CD14-positive monocyte (primary cell): ENCODE data around the gene NOP53. TPM values are rescaled to one million over a fixed set of nuclear protein-coding genes. Genes with fewer than 3 reads are reported as not detected.

ENCODE experiments used
- DNase-seq, 3 donors: peaks; one replicate each; pipeline ENCODE4 v3.0.0-alpha.2; 2011 to 2022
- H2AFZ ChIP-seq: 2 replicates; pipeline ENCODE4 v1.6.0; 2012; ENCODE audit warnings: mild to moderate bottlenecking, low read depth, low read length, inconsistent platforms; ENCODE audit not compliant: insufficient read depth, poor library complexity, severe bottlenecking
- H3K27ac ChIP-seq, 2 donors: 1 replicate in 1 of 2; 2 replicates in 1 of 2; pipeline ENCODE4 v1.5.1; 2012 to 2013; ENCODE audit warnings: low read length in 2 of 2, control low read depth in 1 of 2, inconsistent platforms in 1 of 2, low read depth in 1 of 2, mild to moderate bottlenecking in 1 of 2
- H3K27me3 ChIP-seq, 2 donors: one replicate each; pipeline versions ENCODE4 v1.6.0 to v1.6.1; 2011 to 2013; ENCODE audit warnings: low read length in 2 of 2; ENCODE audit not compliant: control insufficient read depth in 2 of 2, insufficient read depth in 2 of 2
- H3K36me3 ChIP-seq, 2 donors: replicated peaks in 1 of 2; 1 replicate in 1 of 2; 2 replicates in 1 of 2; pipeline versions ENCODE4 v1.5.1 to v1.6.1; 2012 to 2013; ENCODE audit warnings: low read length in 2 of 2, control low read depth in 1 of 2, inconsistent platforms in 1 of 2, mild to moderate bottlenecking in 1 of 2; ENCODE audit not compliant: insufficient read depth in 2 of 2, control insufficient read depth in 1 of 2
- H3K4me1 ChIP-seq, 2 donors: 1 replicate in 1 of 2; 2 replicates in 1 of 2; pipeline versions ENCODE4 v1.5.1 to v1.6.1; 2012 to 2013; ENCODE audit warnings: low read length in 2 of 2, control low read depth in 1 of 2, inconsistent platforms in 1 of 2, mild to moderate bottlenecking in 1 of 2, moderate library complexity in 1 of 2; ENCODE audit not compliant: insufficient read depth in 2 of 2, control insufficient read depth in 1 of 2
- H3K4me2 ChIP-seq: replicated peaks from 2 replicates; pipeline ENCODE3; 2012; ENCODE audit warnings: low read length, moderate library complexity, mild to moderate bottlenecking; ENCODE audit not compliant: poor library complexity, severe bottlenecking; ENCODE audit errors: extremely low read depth
- H3K4me3 ChIP-seq, 3 experiments: fragments of 200-600 bp in 1 of 3; sonication (generic) in 1 of 3; replicated peaks in 1 of 3; 1 replicate in 2 of 3; 2 replicates in 1 of 3; pipeline ENCODE4 v1.5.1; 2011 to 2013; ENCODE audit warnings: low read length in 3 of 3, mild to moderate bottlenecking in 3 of 3, control low read depth in 2 of 3, low read depth in 2 of 3, inconsistent platforms in 1 of 3, moderate library complexity in 1 of 3
- H3K79me2 ChIP-seq: 2 replicates; pipeline ENCODE4 v1.6.0; 2012; ENCODE audit warnings: mild to moderate bottlenecking, control low read depth, inconsistent platforms, low read length, moderate library complexity; ENCODE audit not compliant: insufficient read depth
- H3K9ac ChIP-seq: 2 replicates; pipeline ENCODE4 v1.6.0; 2017; ENCODE audit warnings: low read length, mild to moderate bottlenecking; ENCODE audit not compliant: insufficient read depth, poor library complexity, severe bottlenecking
- H3K9me3 ChIP-seq, 2 donors: replicated peaks in 1 of 2; 1 replicate in 1 of 2; 2 replicates in 1 of 2; pipeline versions ENCODE4 v1.5.1 to v1.6.1; 2012 to 2013; ENCODE audit warnings: low read length in 2 of 2, control low read depth in 1 of 2; ENCODE audit not compliant: control insufficient read depth in 1 of 2, insufficient read depth in 1 of 2
- H4K20me1 ChIP-seq: 2 replicates; pipeline ENCODE4 v1.6.0; 2012; ENCODE audit warnings: mild to moderate bottlenecking, low read length, control low read depth, moderate library complexity; ENCODE audit not compliant: insufficient read depth
- H3K27ac Mint-ChIP-seq, 7 donors: one replicate each; pipeline ENCODE4 v1.8.0; 2020; ENCODE audit warnings: mild to moderate bottlenecking in 7 of 7, mixed read lengths in 7 of 7, moderate library complexity in 6 of 7, inconsistent platforms in 2 of 7
- H3K27me3 Mint-ChIP-seq, 3 donors: one replicate each; pipeline ENCODE4 v1.8.0; 2021 to 2022; ENCODE audit warnings: low read depth in 3 of 3, mild to moderate bottlenecking in 3 of 3, mixed read lengths in 3 of 3, moderate library complexity in 3 of 3, inconsistent platforms in 1 of 3
- H3K36me3 Mint-ChIP-seq, 2 donors: one replicate each; pipeline ENCODE4 v1.8.0; 2020; ENCODE audit warnings: mixed read lengths in 2 of 2, inconsistent platforms in 1 of 2, mild to moderate bottlenecking in 1 of 2
- H3K4me1 Mint-ChIP-seq: one replicate; pipeline ENCODE4 v1.8.0; 2020; ENCODE audit warnings: mild to moderate bottlenecking, mixed read lengths
- H3K4me3 Mint-ChIP-seq, 2 donors: one replicate each; pipeline ENCODE4 v1.8.0; 2020; ENCODE audit warnings: mild to moderate bottlenecking in 2 of 2, mixed read lengths in 2 of 2, moderate library complexity in 1 of 2
- H3K9me3 Mint-ChIP-seq, 7 donors: one replicate each; pipeline ENCODE4 v1.8.0; 2020 to 2022; ENCODE audit warnings: mixed read lengths in 7 of 7, mild to moderate bottlenecking in 6 of 7, moderate library complexity in 6 of 7, inconsistent platforms in 2 of 7
- WGBS: methylation state at CpG from one replicate; pipeline ENCODE4 v1.1.5; 2013; ENCODE audit warnings: missing lambda C conversion rate; ENCODE audit not compliant: insufficient coverage; 5-methylcytosine and 5-hydroxymethylcytosine counted together
- intact Hi-C, 2 donors: fragments of 100-400 bp; cut with micrococcal nuclease; formaldehyde crosslinking; loops; one replicate each; pipeline versions ENCODE4 v1.15.0 to v1.15.1; 2023
- polyA plus RNA-seq, 3 donors: library from polyadenylated mRNA; depleted of rRNA in 1 of 3; unstranded in 2 of 3; stranded (reverse) in 1 of 3; fragments of 300-500 nt in 2 of 3; fragments of >200 nt in 1 of 3; fragmentation: Illumina TruSeq in 2 of 3; gene quantifications; 1 replicate in 2 of 3; 2 replicates in 1 of 3; pipeline ENCODE4 v1.2.3, GENCODE V29; 2012 to 2021
- TF ChIP-seq, protein P1 (sequence below): fragments of 200-600 bp; IDR thresholded peaks from one replicate; pipeline ENCODE4 v1.8.0; 2022; ENCODE audit warnings: antibody characterized with exemption, mild to moderate bottlenecking

The NOP53 gene
- polyA plus RNA-seq, 3 donors: 47.5 to 193 (median 70.4) TPM

DNA sequence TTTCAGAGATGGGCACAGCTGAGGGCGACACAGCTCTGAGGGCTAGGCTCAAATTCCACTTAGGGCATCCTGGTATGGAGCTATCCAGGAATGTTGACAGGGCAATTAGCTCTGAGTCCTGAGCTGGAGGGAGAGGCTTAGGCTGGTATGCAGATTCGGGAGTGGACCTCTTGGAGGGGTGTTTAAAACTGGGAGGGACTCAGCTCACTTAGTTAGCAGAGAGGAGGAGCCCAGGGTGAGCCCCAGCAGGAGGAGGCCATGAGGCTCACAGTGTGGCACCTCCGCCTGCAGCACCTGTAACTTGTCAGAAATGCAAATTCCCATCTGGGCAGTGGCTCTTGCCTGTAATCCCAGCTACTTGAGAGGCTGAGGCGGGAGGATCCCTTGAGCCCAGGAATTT, 10.2 kb upstream of the NOP53 start:
- Mint-ChIP-seq H3K9me3 (peaks cover 0 to 10% (median 3%) of the 10 kb centered on the region in 7 donors), H3K4me3 (no peak overlapping the region), H3K27ac (no peak overlapping the region), H3K36me3 (no peaks in the 10 kb centered on the region), H3K4me1 (peaks cover 2% of the 10 kb centered on the region), H3K27me3 (peaks cover 11 to 15% (median 12%) of the 10 kb centered on the region in 3 donors)
- Histone ChIP-seq H3K79me2 (no peaks in the 10 kb centered on the region), H3K27me3 (peaks cover 6 to 9% of the 10 kb centered on the region in 2 donors), H4K20me1 (no peaks in the 10 kb centered on the region), H3K9ac (no peak overlapping the region), H3K27ac (no peak overlapping the region), H3K4me1 (no peaks in the 10 kb centered on the region), H3K4me2 (no peak overlapping the region), H3K36me3 (no peaks in the 10 kb centered on the region), H3K4me3 (no peak overlapping the region), H2AFZ (no peak overlapping the region), H3K9me3 (peaks cover 0 to 4% of the 10 kb centered on the region in 2 donors)
- WGBS: 94% methylated on average over 4 of the region's 4 CpGs
- no peak for DNase-seq
- TF ChIP-seq, protein P1, sequence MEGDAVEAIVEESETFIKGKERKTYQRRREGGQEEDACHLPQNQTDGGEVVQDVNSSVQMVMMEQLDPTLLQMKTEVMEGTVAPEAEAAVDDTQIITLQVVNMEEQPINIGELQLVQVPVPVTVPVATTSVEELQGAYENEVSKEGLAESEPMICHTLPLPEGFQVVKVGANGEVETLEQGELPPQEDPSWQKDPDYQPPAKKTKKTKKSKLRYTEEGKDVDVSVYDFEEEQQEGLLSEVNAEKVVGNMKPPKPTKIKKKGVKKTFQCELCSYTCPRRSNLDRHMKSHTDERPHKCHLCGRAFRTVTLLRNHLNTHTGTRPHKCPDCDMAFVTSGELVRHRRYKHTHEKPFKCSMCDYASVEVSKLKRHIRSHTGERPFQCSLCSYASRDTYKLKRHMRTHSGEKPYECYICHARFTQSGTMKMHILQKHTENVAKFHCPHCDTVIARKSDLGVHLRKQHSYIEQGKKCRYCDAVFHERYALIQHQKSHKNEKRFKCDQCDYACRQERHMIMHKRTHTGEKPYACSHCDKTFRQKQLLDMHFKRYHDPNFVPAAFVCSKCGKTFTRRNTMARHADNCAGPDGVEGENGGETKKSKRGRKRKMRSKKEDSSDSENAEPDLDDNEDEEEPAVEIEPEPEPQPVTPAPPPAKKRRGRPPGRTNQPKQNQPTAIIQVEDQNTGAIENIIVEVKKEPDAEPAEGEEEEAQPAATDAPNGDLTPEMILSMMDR: no peak
- intact Hi-C loops: no loop called here

DNA sequence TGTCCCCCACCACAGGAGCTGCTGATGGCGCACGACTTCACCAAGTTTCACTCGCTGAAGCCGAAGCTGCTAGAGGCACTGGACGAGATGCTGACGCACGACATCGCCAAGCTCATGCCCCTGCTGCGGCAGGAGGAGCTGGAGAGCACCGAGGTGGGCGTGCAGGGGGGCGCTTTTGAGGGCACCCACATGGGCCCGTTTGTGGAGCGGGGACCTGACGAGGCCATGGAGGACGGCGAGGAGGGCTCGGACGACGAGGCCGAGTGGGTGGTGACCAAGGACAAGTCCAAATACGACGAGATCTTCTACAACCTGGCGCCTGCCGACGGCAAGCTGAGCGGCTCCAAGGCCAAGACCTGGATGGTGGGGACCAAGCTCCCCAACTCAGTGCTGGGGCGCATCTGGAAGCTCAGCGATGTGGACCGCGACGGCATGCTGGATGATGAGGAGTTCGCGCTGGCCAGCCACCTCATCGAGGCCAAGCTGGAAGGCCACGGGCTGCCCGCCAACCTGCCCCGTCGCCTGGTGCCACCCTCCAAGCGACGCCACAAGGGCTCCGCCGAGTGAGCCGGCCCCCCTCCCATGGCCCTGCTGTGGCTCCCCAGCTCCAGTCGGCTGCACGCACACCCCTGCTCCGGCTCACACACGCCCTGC, 4.4 kb upstream of the NOP53 start:
- DNase-seq: no peak
- no peaks in the 10 kb centered on the region for H3K27me3 ChIP-seq
- no peaks in the 10 kb centered on the region for H3K9me3 ChIP-seq
- H3K27ac ChIP-seq: no peak overlapping the region
- Mint-ChIP-seq H3K4me3 (no peak overlapping the region), H3K4me1 (peaks cover 25% of the 10 kb centered on the region), H3K36me3 (no peaks in the 10 kb centered on the region), H3K27me3 (peaks cover 4 to 7% (median 5%) of the 10 kb centered on the region in 3 donors), H3K27ac (no peak overlapping the region), H3K9me3 (peaks cover 0 to 4% (median 0%) of the 10 kb centered on the region in 7 donors)
- H3K79me2 ChIP-seq: peaks cover 5% of the 10 kb centered on the region
- H3K4me1 ChIP-seq: peaks cover 30 to 37% of the 10 kb centered on the region in 2 donors
- H3K36me3 ChIP-seq: no peaks in the 10 kb centered on the region
- H4K20me1 ChIP-seq: no peaks in the 10 kb centered on the region
- no peak overlapping the region for H3K4me2 ChIP-seq
- 93% methylated on average over 42 of the region's 48 CpGs for WGBS
- H3K9ac ChIP-seq: no peak overlapping the region
- H3K4me3 ChIP-seq: no peak overlapping the region
- no peak overlapping the region for H2AFZ ChIP-seq
- TF ChIP-seq, protein P1: no peak
- intact Hi-C loops: loop anchor here (5.0 to 10.0 kb wide), 3 partner anchors 34 to 466 kb away; partner anchors contain the start of genes INAFM1 (in 1 of the 2) and NAPA (in 1 of the 2)
